HUES48 (cell line): ENCODE results near the gene U2AF1.
"Not testable (repeated sequence)": the region's sequence is repeated elsewhere in the genome, so short reads cannot be mapped to it uniquely, and the experiment has no call there.

Experiments
- H3K27ac ChIP-seq: one replicate; pipeline ENCODE4 v1.7.0; 2013; ENCODE audit warnings: low read depth, low read length, inconsistent platforms
- H3K27me3 ChIP-seq: 2 replicates; pipeline ENCODE4 v1.6.1; 2013; ENCODE audit warnings: mild to moderate bottlenecking, low read length; ENCODE audit not compliant: control insufficient read depth, insufficient read depth
- H3K36me3 ChIP-seq: 2 replicates; pipeline ENCODE4 v1.6.1; 2013; ENCODE audit warnings: low read length; ENCODE audit not compliant: control insufficient read depth, insufficient read depth
- H3K4me1 ChIP-seq: 2 replicates; pipeline ENCODE4 v1.6.1; 2013; ENCODE audit warnings: mild to moderate bottlenecking, low read length; ENCODE audit not compliant: control insufficient read depth, insufficient read depth
- H3K4me3 ChIP-seq: 2 replicates; pipeline ENCODE4 v1.5.1; 2013; ENCODE audit warnings: mild to moderate bottlenecking, low read depth, low read length
- H3K9ac ChIP-seq: 2 replicates; pipeline ENCODE4 v1.6.1; 2013; ENCODE audit warnings: mild to moderate bottlenecking, low read depth, low read length, moderate library complexity
- H3K9me3 ChIP-seq: 2 replicates; pipeline ENCODE4 v1.6.1; 2013; ENCODE audit warnings: low read length; ENCODE audit not compliant: control insufficient read depth, insufficient read depth

The U2AF1 gene

DNA sequence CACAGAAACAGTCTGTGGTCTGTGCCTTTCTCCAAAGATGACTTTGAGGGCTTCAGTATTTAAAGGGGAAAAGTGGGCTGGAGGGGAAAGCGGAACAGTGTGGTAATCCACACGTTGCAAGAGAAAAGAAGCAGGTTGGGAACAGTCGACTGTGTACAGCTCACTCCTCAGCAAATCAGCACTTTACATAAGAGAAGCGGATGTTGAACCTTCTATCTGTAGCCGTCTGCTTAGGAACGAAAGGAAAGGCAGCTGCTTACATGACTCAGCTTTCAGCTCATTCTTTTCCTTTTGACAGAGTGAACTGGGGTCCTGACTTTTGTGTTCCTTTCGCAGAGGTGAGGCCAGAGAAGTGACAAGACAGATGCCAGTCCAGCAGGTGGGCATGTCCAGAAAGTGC lies 1.6 kb upstream of the U2AF1 start:
- not testable (repeated sequence) for H3K9ac ChIP-seq, H3K27ac ChIP-seq, H3K4me1 ChIP-seq, H3K9me3 ChIP-seq, H3K4me3 ChIP-seq, H3K27me3 ChIP-seq, H3K36me3 ChIP-seq

DNA sequence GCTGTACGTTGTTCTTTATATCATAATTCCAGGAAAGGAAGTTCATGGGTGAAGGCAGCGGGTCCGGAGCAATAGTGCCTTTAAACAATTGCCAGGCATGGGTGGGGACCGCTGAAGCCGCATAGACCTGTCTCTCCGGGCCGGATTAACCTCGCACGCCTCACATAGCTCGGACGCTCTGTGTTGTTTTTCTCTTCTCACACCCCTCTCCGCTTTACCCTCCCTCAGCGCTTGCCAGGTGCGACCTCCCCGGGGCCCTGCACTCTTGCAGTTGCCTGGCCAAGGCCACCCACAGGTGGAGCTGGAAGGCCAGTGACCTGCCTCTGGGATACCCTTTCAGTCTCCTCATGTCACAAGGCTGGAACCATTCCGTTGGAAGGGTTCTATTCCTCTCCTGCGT lies 807 bp upstream of the U2AF1 start:
- not testable (repeated sequence) for H3K4me3 ChIP-seq, H3K27ac ChIP-seq, H3K4me1 ChIP-seq, H3K9ac ChIP-seq, H3K9me3 ChIP-seq, H3K36me3 ChIP-seq, H3K27me3 ChIP-seq

DNA sequence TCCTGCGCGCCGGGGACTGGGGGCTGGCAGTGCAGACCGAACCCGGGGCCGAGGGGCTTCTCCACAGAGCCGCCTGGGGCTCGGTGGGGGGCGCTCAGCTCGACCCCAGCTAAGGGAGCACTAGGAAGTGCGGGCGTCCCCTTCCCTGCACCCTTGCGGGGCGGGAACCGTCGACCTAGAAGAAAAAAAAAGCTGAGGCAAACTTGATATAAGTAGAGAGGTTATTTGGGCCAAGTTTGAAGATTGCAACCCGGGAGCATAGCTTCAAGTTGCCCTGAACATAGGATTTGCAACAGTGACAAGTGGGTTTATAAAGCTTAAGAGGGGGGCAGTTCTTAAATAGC lies 396 bp upstream of the U2AF1 start:
- H3K9me3 ChIP-seq, H3K4me1 ChIP-seq, H3K9ac ChIP-seq, H3K36me3 ChIP-seq, H3K27me3 ChIP-seq, H3K27ac ChIP-seq, H3K4me3 ChIP-seq: not testable (repeated sequence)

DNA sequence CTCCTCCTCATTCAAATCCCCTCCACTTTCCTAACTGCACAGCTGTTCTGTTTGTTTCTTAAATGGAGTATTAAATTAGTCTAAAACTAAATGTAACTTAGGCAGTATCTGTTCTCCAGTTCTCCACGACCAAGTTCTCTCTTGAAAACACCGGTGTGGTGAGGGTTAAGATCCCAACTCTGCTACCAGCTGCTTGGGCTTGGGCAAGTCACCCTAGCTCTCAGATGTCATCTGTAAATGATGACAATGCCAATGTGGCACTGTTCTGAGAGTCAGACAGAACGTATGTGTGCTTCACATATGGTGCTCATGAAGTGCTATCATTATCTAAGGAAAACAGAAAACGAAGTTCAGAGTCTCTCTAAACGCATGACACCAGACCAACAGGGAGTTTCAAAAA lies 2.7 kb downstream of the U2AF1 start:
- not testable (repeated sequence) for H3K36me3 ChIP-seq, H3K9ac ChIP-seq, H3K9me3 ChIP-seq, H3K4me1 ChIP-seq, H3K27me3 ChIP-seq, H3K27ac ChIP-seq, H3K4me3 ChIP-seq

DNA sequence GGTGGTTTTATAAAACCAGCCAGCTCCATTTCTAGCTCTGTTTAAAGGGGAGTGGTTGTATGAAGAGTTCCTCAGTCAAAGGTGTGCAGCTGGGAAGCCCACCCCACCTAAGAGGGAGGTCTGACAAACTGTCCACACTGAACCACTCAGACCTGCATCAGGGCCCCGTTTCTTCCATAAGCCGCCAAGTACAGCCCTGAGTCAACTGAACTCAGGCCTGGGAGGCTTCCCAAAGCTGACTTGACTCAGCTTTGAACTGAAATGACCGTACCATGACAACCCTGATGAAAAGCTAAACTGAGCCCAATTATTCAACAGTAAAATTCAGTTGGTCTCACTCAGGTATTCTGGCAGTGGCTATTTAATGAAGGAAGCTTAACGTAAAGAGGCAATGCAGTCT lies 5.1 kb downstream of the U2AF1 start:
- not testable (repeated sequence) for H3K9me3 ChIP-seq, H3K27ac ChIP-seq, H3K9ac ChIP-seq, H3K4me3 ChIP-seq, H3K4me1 ChIP-seq, H3K36me3 ChIP-seq, H3K27me3 ChIP-seq

DNA sequence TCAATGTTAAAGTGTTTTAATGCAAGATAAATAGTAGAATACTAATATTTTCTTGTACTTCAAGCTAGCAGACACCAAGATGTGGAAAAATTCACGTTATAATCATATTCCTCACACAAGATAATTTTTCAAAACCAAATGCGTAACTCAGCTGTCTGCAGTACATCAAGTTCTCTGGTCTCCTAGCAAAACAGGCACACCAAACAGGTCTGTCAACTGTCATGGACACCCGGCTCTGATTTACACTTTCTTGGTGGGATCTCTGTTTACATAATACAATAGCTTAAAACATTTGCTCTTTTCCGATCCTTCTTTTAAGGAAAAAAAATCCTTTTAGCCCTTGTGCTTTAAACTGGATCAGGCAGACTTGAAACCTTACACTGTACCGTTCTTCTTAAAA lies 5.7 kb downstream of the U2AF1 start:
- H3K36me3 ChIP-seq, H3K4me3 ChIP-seq, H3K9ac ChIP-seq, H3K27me3 ChIP-seq, H3K27ac ChIP-seq, H3K9me3 ChIP-seq, H3K4me1 ChIP-seq: not testable (repeated sequence)

DNA sequence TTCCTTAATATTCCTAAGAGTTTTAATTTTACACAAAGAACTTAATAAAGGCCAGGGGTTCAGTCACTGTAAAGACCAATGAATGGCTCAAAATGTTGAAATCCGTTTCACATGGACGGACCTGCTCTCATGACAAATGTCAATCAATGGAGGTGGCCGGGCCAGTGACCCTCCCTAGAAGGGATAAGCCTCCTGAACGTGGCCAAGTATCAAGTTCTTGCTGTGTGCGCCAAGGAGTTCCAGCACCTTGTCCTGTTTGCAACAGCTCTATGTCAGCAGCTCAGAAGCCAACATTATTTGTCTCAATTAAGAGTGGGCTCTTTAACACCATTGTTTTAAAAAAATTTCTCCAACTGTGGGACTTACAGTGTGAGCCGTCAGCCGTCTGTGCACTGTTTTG lies 6.4 kb downstream of the U2AF1 start:
- H3K36me3 ChIP-seq, H3K9me3 ChIP-seq, H3K27me3 ChIP-seq, H3K9ac ChIP-seq, H3K4me3 ChIP-seq, H3K4me1 ChIP-seq, H3K27ac ChIP-seq: not testable (repeated sequence)

DNA sequence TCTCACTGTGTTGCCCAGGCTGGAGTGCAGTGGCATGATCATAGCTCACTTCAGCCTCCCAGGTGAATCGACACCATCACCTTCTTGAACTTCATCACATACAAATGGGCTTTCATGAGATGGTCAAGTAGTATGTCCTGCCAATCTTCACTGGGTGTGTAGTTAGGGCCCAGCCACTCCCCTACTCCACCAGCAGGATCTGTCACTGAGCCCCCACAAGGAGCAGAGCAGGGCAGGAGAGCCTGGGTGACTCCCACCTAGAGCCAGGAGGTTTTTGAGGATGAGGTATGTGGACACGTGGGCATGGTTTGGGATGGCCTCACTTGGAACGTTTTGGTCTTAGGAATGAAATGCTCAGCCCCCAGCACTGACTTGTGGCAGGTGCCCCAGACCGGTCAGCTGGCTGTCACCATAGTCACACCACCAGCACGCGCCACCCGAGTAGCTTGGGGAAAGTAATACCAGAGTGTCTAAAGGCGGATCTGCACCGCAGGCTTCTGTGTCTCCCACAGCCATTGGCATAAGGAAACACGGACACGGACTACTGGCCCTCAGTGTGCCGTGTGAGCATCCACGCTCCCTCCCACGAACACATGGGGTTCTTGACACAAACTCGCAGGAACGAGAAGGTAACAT lies 15.3 kb downstream of the U2AF1 start:
- not testable (repeated sequence) for H3K27me3 ChIP-seq, H3K4me3 ChIP-seq, H3K36me3 ChIP-seq, H3K9ac ChIP-seq, H3K27ac ChIP-seq, H3K4me1 ChIP-seq, H3K9me3 ChIP-seq

DNA sequence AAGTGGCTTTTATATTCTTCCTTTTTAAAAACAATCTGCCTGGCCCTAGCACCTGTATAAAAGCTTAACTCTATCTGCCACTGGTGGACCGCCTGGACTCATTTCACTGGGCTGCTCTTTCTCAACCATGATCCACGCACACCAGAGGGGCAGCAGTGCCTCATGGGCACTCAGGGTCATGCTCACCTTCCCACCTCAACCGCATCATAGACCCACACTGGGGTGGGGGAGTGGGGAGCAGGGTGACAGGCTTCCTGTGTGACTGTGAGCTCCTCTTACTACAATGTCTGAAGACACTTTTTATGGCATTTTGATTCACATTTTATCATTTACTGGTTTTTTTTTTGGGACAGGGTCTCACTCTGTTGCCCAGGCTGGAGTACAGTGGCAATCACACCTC lies 16.4 kb downstream of the U2AF1 start:
- H3K27me3 ChIP-seq, H3K27ac ChIP-seq, H3K4me3 ChIP-seq, H3K4me1 ChIP-seq, H3K9ac ChIP-seq, H3K36me3 ChIP-seq, H3K9me3 ChIP-seq: not testable (repeated sequence)

DNA sequence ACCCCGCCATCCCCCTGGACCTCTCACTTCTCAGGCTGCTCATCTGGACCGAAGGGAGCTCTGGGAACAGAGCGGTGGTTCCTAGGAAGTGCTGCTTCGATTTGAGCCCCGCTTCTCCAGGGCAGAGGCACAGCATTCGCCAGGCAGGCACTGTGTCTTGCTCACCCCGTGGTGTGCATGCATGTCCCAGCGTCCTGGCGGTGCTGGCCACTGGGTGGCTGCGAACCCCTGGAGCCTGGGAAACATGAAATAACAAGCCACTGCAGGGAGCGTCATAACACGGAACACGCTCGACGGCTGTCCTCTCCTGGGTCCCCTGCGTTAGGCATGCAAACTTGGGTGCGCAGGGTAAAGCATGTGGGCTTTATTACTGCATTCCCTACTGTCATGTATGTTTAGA lies 17.9 kb downstream of the U2AF1 start:
- H3K27me3 ChIP-seq, H3K36me3 ChIP-seq, H3K4me1 ChIP-seq, H3K4me3 ChIP-seq, H3K9ac ChIP-seq, H3K9me3 ChIP-seq, H3K27ac ChIP-seq: not testable (repeated sequence)

DNA sequence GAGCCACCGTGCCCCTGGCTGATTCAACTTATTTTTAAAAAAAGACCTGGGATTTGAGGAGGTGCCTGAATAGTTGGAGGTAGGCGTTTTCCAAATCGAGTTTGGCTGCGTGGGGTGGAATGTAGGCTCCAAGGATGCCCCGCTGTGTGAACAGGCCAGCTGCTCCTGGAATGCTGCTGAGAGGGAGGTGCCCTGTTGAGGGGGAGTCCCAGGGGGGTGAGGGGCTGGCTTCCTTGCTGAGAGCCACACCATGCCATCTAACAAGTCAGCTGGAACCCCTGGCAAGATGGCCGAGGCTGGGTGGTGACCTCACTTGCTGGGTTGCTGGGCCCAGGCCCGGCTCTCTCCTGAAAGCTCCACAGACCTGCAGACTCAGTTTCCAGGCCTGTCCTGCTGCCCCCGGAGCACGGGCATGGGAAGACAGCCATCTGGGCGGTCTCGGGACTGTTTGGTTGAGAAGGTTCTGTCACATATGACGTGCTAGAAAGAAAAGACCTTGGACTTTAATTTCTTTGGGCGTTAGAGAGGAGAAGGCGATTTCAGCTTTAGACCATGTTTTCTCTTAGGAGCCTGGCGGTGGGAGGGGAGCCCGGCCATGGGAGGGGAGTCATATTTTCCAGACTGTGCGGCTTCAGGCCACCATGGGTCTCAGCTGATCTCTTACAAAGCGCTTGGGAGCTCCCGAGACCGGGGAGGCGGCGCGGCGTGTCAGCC lies 24.6 kb downstream of the U2AF1 start:
- not testable (repeated sequence) for H3K27me3 ChIP-seq, H3K9ac ChIP-seq, H3K4me3 ChIP-seq, H3K4me1 ChIP-seq, H3K9me3 ChIP-seq, H3K27ac ChIP-seq, H3K36me3 ChIP-seq

DNA sequence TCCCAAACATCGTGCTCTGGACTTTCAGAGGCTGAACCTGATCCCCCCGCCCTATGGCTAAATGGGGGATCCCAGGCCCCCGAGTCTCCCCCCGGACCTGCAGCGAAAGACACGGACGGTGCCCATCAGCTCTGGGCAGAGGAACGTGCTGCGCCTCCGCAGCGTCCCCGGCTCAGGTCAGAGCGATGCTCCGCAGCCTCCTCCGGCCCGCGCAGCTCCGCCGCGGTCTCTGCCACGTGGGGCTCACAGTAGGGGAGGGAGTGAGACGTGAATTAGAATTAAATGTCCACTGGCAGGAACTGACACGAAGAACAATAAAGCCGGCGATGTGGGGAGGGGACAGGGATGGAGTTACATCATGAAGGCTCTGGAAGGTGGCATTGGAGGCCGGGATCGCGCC lies 30.7 kb downstream of the U2AF1 start:
- not testable (repeated sequence) for H3K4me1 ChIP-seq, H3K27me3 ChIP-seq, H3K36me3 ChIP-seq, H3K27ac ChIP-seq, H3K9ac ChIP-seq, H3K4me3 ChIP-seq, H3K9me3 ChIP-seq
